ENCODE results near the gene MYH2. TPM values are rescaled to one million over a fixed set of nuclear protein-coding genes. Genes with fewer than 3 reads are reported as not detected.

The MYH2 gene
- polyA plus RNA-seq, 1 of the 3 experiments (the other 2 are of a cell fraction): 0.10 TPM

DNA sequence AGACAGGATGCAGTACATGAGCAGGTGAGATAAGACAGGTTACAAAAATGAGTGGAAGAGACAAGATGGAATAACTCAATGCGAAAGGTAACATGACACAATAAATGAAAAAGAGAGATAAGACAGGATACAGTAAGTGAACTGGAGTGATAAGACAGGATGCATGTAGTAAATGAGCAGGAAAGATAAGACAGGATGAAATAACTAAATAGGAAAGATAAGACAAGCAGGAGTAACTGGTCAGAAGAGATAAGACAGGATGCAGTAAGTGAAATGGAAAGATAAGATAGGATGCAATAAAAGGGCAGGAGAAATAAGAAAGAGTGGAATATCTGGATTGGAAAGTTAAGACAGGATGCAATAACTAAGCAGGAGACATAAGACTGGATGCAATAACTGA lies 71.8 kb downstream of the MYH2 start:
- Histone ChIP-seq H3K79me2 (ENCODE audit: insufficient read depth) (no peaks in the 10 kb centered on the region), H3K9ac (no peak overlapping the region), H3K4me3 (ENCODE audit: low read depth in 2 of 2, low read length in 1 of 2) (no peak overlapping the region), H3K4me2 (no peak overlapping the region), H3F3A (replicated peaks; ENCODE audit: insufficient read depth) (no peaks in the 10 kb centered on the region), H3K27ac (ENCODE audit: low read depth in 2 of 2, low read length in 1 of 2) (no peak overlapping the region), H3K9me3 (no peaks in the 10 kb centered on the region), H3K4me1 (ENCODE audit: control insufficient read depth in 1 of 2, insufficient read depth in 2 of 2, low read depth in 1 of 2, low read length in 1 of 2) (no peaks in the 10 kb centered on the region), H3K36me3 (replicated peaks in 1 of 2; ENCODE audit: control insufficient read depth in 1 of 2, insufficient read depth in 2 of 2, low read length in 1 of 2) (no peaks in the 10 kb centered on the region), H4K20me1 (ENCODE audit: insufficient read depth) (no peaks in the 10 kb centered on the region), H3K9me2 (no peaks in the 10 kb centered on the region), H2AFZ (ENCODE audit: low read depth) (no peak overlapping the region), H3K27me3 (ENCODE audit: insufficient read depth) (no peaks in the 10 kb centered on the region)
- DNase-seq: no peak
- TF ChIP-seq GABPA (IDR thresholded peaks at IDR 0.05; ENCODE audit: low read depth): no peak
- no peak for TF ChIP-seq ZBTB33 (IDR thresholded peaks at IDR 0.05; ENCODE audit: borderline replicate concordance, low read depth)
- 0% methylated on average over 1 of the region's 1 CpG for WGBS (ENCODE audit: low lambda C conversion rate)
- ChIA-PET CTCF (interaction anchor here (1.1 kb wide), 1 partner anchor 140 kb away, joined by 3 read pairs; no protein-coding TSS in a partner anchor), POLR2A (no interaction called here)

DNA sequence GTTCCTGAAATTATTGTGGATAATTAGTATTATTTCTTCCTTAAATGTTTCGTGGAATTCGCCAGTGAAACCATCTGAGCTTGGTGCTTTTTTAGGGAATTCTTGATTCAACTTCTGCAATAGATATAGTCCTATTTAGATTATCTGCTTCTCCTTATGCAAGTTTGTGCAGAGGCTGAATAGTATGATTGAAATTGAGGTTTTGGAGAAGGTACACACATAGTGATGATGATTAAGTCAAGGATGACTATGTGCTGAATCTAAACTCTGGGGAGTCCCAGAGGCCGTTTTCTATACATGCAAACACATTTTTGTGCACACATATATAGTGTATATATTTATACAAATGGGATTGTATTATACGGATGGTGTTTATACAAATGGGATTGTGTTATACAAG lies 74.9 kb downstream of the MYH2 start:
- H3K36me3 ChIP-seq (replicated peaks in 1 of 2; ENCODE audit: control insufficient read depth in 1 of 2, insufficient read depth in 2 of 2, low read length in 1 of 2): no peaks in the 10 kb centered on the region
- H3K4me3 ChIP-seq (ENCODE audit: low read depth in 2 of 2, low read length in 1 of 2): no peak overlapping the region
- no peaks in the 10 kb centered on the region for H3F3A ChIP-seq (replicated peaks; ENCODE audit: insufficient read depth)
- H3K9me3 ChIP-seq: no peaks in the 10 kb centered on the region
- no peaks in the 10 kb centered on the region for H3K27me3 ChIP-seq (ENCODE audit: insufficient read depth)
- DNase-seq: no peak
- H3K27ac ChIP-seq (ENCODE audit: low read depth in 2 of 2, low read length in 1 of 2): no peak overlapping the region
- ChIA-PET CTCF (interaction anchor here (1.1 kb wide), 1 partner anchor 142 kb away, joined by 4 read pairs; no protein-coding TSS in a partner anchor), POLR2A (no interaction called here)
- TF ChIP-seq SIN3A (IDR thresholded peaks at IDR 0.05; ENCODE audit: borderline replicate concordance, low read depth, low read length) (no peak), PBX3 (IDR thresholded peaks at IDR 0.05) (no peak), JUND (IDR thresholded peaks at IDR 0.05) (no peak), USF1 (IDR thresholded peaks at IDR 0.05; ENCODE audit: borderline replicate concordance, low read depth) (no peak), TEAD4 (IDR thresholded peaks at IDR 0.05; ENCODE audit: borderline replicate concordance, insufficient read depth) (no peak), MXI1 (IDR thresholded peaks at IDR 0.05; ENCODE audit: low read depth, low read length) (no peak), RAD21 (IDR thresholded peaks at IDR 0.05; ENCODE audit: low read length) (no peak), NRF1 (IDR thresholded peaks at IDR 0.05; ENCODE audit: low read depth, low read length) (no peak), RXRA (IDR thresholded peaks at IDR 0.05; ENCODE audit: borderline replicate concordance, low read depth) (no peak), EZH2phosphoT487 (IDR thresholded peaks at IDR 0.05; ENCODE audit: borderline replicate concordance, low read depth) (no peak), RFX5 (IDR thresholded peaks at IDR 0.05; ENCODE audit: low read length) (no peak), TAF1 (IDR thresholded peaks at IDR 0.05; ENCODE audit: borderline replicate concordance, low read depth, low read length) (no peak), FOXM1 (IDR thresholded peaks at IDR 0.05; ENCODE audit: low read depth) (no peak)
- TF ChIP-seq, protein P1, sequence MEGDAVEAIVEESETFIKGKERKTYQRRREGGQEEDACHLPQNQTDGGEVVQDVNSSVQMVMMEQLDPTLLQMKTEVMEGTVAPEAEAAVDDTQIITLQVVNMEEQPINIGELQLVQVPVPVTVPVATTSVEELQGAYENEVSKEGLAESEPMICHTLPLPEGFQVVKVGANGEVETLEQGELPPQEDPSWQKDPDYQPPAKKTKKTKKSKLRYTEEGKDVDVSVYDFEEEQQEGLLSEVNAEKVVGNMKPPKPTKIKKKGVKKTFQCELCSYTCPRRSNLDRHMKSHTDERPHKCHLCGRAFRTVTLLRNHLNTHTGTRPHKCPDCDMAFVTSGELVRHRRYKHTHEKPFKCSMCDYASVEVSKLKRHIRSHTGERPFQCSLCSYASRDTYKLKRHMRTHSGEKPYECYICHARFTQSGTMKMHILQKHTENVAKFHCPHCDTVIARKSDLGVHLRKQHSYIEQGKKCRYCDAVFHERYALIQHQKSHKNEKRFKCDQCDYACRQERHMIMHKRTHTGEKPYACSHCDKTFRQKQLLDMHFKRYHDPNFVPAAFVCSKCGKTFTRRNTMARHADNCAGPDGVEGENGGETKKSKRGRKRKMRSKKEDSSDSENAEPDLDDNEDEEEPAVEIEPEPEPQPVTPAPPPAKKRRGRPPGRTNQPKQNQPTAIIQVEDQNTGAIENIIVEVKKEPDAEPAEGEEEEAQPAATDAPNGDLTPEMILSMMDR (IDR thresholded peaks at IDR 0.05): no peak
- no peaks in the 10 kb centered on the region for H4K20me1 ChIP-seq (ENCODE audit: insufficient read depth)
- H3K9ac ChIP-seq: no peak overlapping the region
- no peak overlapping the region for H2AFZ ChIP-seq (ENCODE audit: low read depth)
- H3K79me2 ChIP-seq (ENCODE audit: insufficient read depth): no peaks in the 10 kb centered on the region
- no peaks in the 10 kb centered on the region for H3K4me1 ChIP-seq (ENCODE audit: control insufficient read depth in 1 of 2, insufficient read depth in 2 of 2, low read depth in 1 of 2, low read length in 1 of 2)
- no peaks in the 10 kb centered on the region for H3K9me2 ChIP-seq
- WGBS (ENCODE audit: low lambda C conversion rate): 4% methylated on average over 4 of the region's 4 CpGs
- H3K4me2 ChIP-seq: no peak overlapping the region
